ENCODE results near the gene CASK. TPM values are rescaled to one million over a fixed set of nuclear protein-coding genes. Genes with fewer than 3 reads are reported as not detected.

Gene CASK
- total and polyA plus RNA-seq, 2 experiments from 2014 or later: 82.9 to 95.7 TPM

GRCh38 chrX:41604766-41605543 is 318.4 kb downstream of the CASK start:
- Histone ChIP-seq H3K79me2 (no peaks in the 10 kb centered on the region), H3K4me2 (no peak overlapping the region), H3K9me3 (ENCODE audit: low read depth) (no peaks in the 10 kb centered on the region), H3K36me3 (replicated peaks; ENCODE audit: insufficient read depth, low read depth) (no peaks in the 10 kb centered on the region), H3K27me3 (no peaks in the 10 kb centered on the region), H3K27ac (no peak overlapping the region), H3K4me3 (no peak overlapping the region), H4K20me1 (ENCODE audit: insufficient read depth, poor library complexity, severe bottlenecking) (no peaks in the 10 kb centered on the region), H2AFZ (no peak overlapping the region), H3K4me1 (ENCODE audit: insufficient read depth) (no peaks in the 10 kb centered on the region), H3K9me2 (replicated peaks; ENCODE audit: insufficient read depth) (no peaks in the 10 kb centered on the region)
- WGBS (ENCODE audit: low lambda C conversion rate, missing lambda C conversion rate): 86% methylated on average over 1 of the region's 1 CpG
- DNase-seq (ENCODE audit: low spot score): no peak
- TF ChIP-seq CTCF (IDR thresholded peaks at IDR 0.05; ENCODE audit: poor library complexity): no peak
- no peak for TF ChIP-seq EZH2phosphoT487 (IDR thresholded peaks at IDR 0.05; ENCODE audit: low read depth, severe bottlenecking, unreplicated experiment)
- TF ChIP-seq EZH2 (IDR thresholded peaks at IDR 0.05; ENCODE audit: borderline replicate concordance): no peak

- Histone ChIP-seq H3K9me2 (replicated peaks; ENCODE audit: insufficient read depth) (no peaks in the 10 kb centered on the region), H3K36me3 (replicated peaks; ENCODE audit: insufficient read depth, low read depth) (no peaks in the 10 kb centered on the region), H3K27me3 (no peaks in the 10 kb centered on the region), H3K79me2 (no peaks in the 10 kb centered on the region), H3K4me3 (no peak overlapping the region), H3K4me2 (no peak overlapping the region), H3K9me3 (ENCODE audit: low read depth) (no peaks in the 10 kb centered on the region), H4K20me1 (ENCODE audit: insufficient read depth, poor library complexity, severe bottlenecking) (no peaks in the 10 kb centered on the region), H3K27ac (no peak overlapping the region), H3K4me1 (ENCODE audit: insufficient read depth) (no peaks in the 10 kb centered on the region), H2AFZ (no peak overlapping the region)
- no peak for DNase-seq (ENCODE audit: low spot score)
- 90% methylated on average over 2 of the region's 2 CpGs for WGBS (ENCODE audit: low lambda C conversion rate, missing lambda C conversion rate)
- no peak for TF ChIP-seq EZH2phosphoT487 (IDR thresholded peaks at IDR 0.05; ENCODE audit: low read depth, severe bottlenecking, unreplicated experiment)
- no peak for TF ChIP-seq CTCF (IDR thresholded peaks at IDR 0.05; ENCODE audit: poor library complexity)
- TF ChIP-seq EZH2 (IDR thresholded peaks at IDR 0.05; ENCODE audit: borderline replicate concordance): no peak
Observed at GRCh38 chrX:41604177-41604576, 319.2 kb downstream of the CASK start.

GRCh38 chrX:41603596-41603995 is 319.8 kb downstream of the CASK start:
- Histone ChIP-seq H2AFZ (no peak overlapping the region), H3K4me2 (no peak overlapping the region), H3K27ac (no peak overlapping the region), H3K79me2 (no peaks in the 10 kb centered on the region), H3K9me3 (ENCODE audit: low read depth) (no peaks in the 10 kb centered on the region), H3K36me3 (replicated peaks; ENCODE audit: insufficient read depth, low read depth) (no peaks in the 10 kb centered on the region), H3K27me3 (no peaks in the 10 kb centered on the region), H4K20me1 (ENCODE audit: insufficient read depth, poor library complexity, severe bottlenecking) (no peaks in the 10 kb centered on the region), H3K9me2 (replicated peaks; ENCODE audit: insufficient read depth) (no peaks in the 10 kb centered on the region), H3K4me3 (no peak overlapping the region), H3K4me1 (ENCODE audit: insufficient read depth) (no peaks in the 10 kb centered on the region)
- 96% methylated on average over 1 of the region's 1 CpG for WGBS (ENCODE audit: low lambda C conversion rate, missing lambda C conversion rate)
- TF ChIP-seq CTCF (IDR thresholded peaks at IDR 0.05; ENCODE audit: poor library complexity): no peak
- no peak for TF ChIP-seq EZH2phosphoT487 (IDR thresholded peaks at IDR 0.05; ENCODE audit: low read depth, severe bottlenecking, unreplicated experiment)
- no peak for TF ChIP-seq EZH2 (IDR thresholded peaks at IDR 0.05; ENCODE audit: borderline replicate concordance)
- no peak for DNase-seq (ENCODE audit: low spot score)
